ENCODE measurements around the gene CYP1A2.
A peak's percentile ranks its signal among the peaks of the same experiment; 100 is the strongest.
"Not testable (repeated sequence)": the region's sequence is repeated elsewhere in the genome, so short reads cannot be mapped to it uniquely, and the experiment has no call there.

Gene CYP1A2

DNA sequence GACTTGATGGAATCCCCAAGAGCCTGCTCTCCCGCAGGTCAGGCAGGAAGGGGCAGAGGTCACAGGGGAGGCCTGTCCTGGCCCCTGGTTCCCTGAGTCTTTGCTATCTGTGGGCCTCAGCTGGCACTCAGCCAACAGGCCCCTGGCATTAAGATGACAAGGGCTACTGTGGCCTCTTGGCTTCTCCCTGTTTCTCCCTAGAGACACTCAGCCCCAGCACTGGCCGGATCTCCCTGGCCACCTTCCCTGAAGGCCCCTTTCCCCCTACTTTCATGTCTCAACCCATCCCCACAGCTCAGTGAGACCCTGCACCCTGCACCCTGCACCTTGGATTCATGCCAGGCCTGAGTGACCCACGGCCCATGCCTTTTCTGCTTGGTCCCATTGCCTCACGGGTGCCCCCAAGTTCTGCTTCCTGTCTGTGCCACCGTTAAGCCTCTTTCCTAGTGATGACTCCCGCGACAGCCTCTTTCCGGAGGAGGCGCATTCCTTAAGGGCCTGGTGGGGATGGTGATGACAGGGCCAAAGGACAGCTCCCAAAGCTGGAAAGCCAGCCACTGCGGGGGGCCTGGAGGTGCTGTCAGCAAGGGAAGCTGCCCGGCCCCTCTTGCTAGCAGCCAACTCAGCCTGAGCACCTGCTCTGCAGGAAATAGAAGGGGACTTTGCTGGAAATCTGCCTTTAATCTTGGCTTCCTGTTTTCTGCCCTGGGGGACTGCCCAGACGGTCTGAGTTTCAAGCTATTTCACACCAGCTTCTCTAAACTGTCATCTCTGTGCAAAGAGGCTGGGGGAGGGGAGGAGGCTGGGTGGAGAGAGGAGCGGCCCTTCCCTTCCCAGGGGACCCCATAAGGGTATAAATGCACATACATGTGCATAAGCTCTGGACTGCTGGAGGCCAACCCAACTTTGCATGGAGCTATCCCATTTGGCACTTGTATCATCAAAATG lies 28.4 kb downstream of the CYP1A2 start:
- DNase-seq (ENCODE audit: low read depth in 2 of 2) = no peak

DNA sequence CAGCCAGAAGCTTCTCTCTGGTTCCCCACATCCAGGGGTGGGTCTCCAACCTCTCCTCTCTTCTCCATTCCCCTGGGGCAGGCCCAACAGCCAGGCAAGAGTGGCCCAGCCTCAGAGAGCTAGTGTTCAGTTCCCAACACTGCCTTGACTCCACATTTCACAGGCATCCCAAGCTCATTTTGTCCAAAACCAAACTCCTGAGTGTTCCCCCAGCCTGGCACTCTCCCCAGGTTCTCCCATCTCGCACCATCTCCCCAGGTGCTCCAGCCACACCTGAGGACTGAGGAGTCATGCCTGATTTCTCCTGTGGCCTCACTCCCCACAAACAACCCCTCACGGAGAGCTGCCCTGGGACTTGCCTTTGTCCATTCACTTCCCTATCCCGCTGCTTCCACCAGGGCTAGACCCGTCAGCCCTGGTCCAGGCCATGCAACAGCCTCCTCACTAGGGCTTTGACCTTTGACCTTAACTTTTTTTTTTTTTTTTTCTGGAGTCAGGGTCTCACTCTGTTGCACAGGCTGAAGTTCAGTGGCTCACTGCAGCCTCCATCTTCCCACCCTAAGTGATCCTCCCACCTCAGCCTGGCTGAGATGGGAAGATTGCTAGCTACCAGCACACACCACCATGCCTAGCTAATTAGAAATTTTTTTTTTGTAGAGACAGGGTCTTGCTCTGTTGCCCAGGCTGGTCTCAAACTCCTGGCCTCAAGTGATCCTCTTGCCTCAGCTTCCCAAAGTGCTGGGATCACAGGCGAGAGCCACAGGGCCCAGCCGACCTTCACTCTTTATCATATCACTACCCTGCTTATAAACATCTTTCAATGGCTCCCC lies 29.3 kb downstream of the CYP1A2 start:
- DNase-seq (ENCODE audit: low read depth in 2 of 2) = no peak

DNA sequence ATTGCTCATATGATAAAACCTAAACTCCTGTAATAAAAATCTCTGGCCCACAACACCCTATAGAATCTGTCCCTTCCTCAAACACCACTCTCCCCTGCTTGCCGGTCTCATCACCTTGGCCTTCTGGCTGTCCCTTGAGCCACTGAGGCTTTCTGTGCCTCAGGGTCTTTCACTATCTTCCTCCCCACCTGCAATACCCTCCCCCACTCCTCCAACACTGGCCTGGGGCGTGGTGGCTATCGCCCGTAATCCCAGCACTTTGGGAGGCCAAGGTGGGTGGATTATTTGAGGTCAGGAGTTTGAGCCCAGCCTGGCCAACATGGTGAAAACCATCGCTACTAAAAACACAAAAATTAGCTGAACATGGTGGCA lies 29.9 kb downstream of the CYP1A2 start:
- no peak for DNase-seq (ENCODE audit: low read depth in 2 of 2)

DNA sequence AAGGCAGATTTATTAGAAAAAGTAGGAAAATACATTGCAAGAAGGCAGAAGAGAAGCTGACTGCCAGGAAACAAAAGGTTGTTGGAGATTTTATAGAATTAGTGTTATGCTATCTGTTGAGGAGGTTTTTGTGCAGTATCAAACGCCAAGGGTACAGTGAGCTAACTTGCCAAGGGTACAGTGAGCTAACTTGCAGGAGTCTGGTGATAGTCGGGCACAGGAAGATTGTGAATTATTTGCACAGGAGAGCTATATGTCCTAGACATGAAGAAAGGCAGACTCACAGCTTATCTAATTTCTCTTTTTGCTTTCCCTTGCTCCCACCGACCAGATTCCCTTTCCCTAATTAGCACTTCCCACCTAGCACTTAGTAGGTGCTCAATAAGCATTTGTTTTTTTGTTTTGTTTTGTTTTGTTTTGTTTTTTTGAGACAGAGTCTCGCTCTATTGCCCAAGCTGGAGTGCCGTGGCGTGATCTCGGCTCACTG lies 30.6 kb downstream of the CYP1A2 start:
- DNase-seq (ENCODE audit: low read depth in 2 of 2) = no peak

DNA sequence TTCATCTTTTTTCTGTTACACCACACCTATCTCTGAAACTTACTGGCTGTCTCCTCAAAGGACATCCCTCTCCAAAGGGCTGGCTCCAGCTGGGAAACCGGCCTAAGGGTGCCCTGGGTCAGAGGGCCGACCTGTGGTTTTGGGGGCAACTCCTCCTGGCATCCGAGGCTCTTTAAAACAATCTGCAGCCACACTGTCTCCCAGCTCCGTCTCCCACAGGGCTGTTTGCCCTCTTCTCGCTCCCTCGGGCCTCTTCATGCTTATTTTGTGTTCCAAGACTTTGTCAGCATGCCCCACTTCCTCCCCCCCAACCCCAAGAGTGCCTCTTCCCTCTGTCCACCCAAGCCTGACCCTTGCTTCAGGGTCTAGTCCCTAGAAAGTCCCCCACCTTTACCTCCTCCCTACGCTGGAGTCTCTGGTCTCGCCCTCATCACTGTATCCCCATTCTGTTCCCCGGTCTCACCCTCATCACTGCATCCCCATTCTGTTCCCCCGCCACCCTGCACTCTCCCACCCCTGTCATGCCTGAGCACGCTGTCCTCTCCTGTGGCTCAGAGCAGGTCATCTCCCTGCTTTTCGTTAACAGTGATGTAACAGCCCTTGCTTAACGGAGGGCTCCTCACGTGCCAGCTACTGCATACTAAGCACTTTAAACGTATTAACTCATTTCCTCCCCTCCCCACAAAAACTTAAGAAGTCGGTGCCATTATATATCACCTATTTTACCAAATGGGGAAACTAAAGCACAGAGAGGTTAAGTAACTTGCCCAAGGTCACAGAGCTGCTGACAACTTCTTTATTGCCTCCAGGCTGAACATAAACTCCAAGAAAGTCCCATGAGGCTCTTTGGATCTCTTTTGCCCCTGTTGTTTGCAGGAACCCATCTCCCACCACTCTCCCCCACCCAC lies 32.1 kb downstream of the CYP1A2 start:
- no peak for DNase-seq (ENCODE audit: low read depth in 2 of 2)

DNA sequence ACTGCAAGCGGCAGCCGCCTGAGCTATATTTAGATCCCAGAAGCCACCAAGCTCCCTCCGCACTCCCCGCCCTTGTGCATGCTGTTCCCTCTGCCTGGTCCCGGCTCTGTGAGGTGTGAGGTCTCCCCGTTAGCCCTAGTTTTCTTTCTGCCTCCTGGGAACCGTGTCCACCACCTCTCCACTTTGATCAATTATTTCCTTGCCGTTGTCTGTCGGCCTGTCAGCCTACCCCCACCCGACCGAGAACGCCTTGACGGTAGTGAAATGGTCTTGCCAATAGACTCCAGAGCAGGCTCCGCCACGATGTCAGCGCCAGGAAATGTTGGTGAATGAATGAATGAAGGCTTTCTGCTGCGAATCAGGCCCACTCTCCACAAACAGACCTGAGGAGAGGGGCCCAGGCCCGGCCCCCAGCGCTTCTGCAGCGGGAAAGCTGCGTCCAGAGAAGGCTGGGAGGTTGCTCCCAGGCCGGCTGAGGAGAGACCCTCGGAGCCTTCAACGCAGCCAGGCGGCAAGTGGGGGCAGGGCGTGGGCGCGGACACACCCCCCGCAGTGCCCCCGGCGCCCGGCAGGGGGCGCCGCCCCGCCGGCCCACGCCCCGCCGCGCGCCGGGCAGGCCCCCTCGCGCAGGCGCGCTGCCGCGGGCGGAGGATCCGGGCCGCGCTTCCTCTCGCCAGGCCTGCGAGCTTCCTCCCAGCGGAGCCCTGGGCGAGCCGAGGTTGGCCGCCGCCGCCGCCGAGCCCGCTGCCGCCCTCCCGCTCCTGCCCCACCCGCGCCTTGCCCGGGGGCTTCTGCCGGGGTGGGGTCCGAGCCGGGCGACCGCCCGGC lies 33.0 kb downstream of the CYP1A2 start, which contains the start of gene CSK:
CSK (plus strand) TSS at position 650 of the 828 bp plus-strand sequence. CDS start 16,218 bp downstream, outside the sequence.
- DNase-seq (ENCODE audit: low read depth in 2 of 2) = peak; percentile 68 to 77

DNA sequence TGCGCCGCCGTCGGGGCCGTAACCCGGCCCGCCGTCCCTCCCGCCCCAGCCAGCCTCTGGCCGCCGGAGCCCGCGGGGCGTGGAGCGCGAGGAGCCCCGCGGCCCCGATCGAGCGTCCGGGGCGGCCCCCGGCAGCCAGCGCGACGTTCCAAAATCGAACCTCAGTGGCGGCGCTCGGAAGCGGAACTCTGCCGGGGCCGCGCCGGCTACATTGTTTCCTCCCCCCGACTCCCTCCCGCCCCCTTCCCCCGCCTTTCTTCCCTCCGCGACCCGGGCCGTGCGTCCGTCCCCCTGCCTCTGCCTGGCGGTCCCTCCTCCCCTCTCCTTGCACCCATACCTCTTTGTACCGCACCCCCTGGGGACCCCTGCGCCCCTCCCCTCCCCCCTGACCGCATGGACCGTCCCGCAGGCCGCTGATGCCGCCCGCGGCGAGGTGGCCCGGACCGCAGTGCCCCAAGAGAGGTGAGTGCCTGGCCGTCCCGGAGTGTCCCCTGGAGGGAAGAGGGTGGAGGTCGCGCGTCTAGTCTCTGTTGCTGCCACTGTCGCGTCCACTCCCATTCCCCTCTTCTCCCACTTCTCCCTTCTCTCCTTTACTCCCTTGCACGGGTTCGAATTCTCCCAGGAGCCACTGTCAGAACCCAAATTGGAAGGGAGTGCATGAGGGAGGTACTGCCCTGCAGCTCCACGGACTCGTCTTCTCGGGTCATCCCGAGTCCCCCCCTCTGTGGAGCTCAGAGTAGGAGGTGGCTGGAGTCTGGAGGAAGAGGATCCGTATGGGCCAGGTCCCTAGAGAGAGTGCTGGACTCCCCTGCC lies 33.8 kb downstream of the CYP1A2 start:
- peak in 1 of 2 donors; percentile 56 for DNase-seq (ENCODE audit: low read depth in 2 of 2)

DNA sequence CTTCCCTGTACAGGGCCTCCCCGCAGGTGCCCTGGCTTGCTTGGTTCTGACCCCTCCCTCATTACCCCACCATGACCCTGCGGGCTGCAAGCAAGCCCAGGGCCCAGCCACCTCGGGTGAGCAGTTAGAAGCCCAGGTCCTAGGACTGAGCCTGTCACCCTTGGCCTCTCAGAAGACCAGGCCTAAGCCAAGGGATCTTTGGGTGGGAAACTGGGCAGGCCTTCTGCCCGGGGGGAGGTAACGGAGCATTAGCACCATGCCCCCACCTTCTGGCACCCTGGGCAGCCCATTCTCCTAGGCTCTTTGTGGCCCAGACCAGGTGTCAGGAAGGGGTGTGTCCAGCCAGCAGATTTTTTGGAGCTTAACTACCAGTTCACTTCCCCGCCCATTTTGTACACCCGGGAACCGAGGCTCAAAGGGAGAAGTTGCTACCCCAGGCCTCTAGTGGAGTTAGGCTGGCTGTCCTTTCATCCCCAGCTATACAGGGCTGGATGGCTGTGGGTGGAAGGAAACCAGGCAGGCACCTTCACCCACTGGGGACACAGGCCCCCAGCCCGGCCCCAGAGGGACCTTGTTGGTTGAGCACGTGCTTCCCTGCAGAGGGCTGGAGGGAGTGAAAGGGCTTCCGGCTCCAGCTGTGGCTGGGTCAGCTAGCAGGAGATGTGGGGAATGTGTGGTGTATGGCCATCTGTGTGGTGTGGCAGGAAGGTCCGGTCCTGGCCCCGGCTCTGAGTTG lies 34.6 kb downstream of the CYP1A2 start:
- DNase-seq (ENCODE audit: low read depth in 2 of 2) = no peak

DNA sequence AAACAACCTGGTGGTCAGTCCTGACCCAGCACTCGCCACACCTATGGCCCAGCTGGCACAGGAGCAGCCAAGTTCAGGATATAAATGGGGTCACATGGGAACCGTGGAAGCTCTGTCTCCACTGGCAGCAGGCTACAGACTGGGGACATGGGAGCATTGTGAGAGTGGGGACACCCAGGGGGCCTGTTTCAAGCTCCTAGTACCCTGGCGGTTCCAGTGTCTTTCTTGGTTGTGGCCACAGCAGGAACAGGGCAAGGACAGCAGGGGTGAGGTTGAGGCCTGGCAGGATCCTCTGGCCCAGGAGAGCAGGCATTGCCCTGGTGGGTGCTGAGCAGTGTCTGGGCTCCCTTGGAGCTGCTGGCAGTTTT lies 35.1 kb downstream of the CYP1A2 start:
- DNase-seq (ENCODE audit: low read depth in 2 of 2) = no peak

DNA sequence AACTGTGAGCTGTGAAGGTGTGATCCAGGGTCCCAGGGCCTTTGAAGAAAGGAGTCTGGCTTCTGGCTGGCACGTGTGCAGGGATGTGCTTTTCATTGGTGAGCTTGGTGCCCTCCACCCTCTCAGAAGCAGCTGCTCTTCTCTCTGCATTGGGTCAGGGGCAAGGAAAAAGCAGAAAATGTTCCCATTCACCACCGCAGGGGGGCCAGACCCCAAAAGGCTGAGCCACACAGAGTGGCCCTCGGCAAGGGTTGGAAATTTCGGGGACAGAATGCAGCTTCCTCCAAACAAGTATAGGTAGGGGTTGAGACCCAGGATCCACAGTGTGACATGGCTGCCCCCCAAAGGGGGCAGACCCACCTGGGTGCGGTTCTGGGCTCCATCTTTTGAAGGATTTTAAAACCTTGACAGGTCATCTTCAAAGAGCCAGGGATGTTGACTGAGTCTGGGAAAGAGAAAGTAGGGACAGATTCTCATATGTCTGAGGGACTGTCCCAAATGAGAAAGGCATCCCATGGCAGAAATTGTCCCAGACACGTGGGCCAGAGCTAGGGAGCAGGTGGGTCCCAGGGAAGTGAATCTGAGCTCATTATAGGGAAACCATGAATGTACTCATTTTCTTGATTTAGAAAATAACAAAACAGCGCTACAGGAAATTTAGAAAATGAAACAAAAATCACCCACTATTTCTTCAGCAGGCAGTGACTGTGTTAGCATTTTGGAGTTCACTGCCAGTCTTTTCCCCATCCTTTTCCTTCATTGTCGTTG lies 36.0 kb downstream of the CYP1A2 start:
- DNase-seq (ENCODE audit: low read depth in 2 of 2) = no peak

DNA sequence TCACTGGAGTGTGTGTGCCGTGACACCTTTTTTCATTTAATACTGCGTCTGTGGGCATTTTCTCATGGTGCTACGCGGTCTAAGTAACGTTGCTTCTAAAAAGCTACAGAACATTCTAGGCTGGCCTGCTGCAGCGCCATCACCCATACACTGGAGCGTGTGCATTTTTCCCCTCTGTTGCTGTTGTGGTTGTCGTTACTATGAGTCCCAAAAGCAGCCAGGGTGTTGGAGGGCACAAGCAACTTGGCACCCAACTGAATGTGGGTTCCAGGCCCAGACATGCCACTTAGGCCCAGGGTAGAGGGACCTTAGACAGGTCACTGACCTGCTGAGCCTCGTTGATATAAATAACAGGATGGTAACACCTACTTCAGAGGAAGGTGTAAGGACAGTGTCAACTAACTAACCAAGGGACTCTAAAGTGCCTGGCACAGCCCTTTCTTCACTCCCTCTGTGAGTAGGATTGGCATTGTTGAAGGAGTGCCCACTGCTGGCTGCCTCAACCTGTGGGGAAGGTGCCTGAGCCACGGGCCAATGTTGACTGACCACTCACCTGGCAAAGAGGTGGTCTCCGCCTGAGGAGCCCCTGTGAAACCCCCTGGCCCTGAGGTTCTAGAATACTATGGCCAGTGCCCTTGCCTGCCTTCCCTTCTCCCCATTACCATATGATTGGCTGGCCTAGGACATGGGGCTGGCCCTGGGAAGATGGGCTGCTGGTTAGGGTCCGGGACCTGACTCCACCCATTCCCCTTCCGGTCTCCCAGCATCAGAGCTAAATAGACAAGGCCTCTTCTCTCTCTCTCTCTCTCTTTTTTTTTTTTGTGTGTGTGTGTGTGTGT lies 36.8 kb downstream of the CYP1A2 start:
- no peak for DNase-seq (ENCODE audit: low read depth in 2 of 2)

DNA sequence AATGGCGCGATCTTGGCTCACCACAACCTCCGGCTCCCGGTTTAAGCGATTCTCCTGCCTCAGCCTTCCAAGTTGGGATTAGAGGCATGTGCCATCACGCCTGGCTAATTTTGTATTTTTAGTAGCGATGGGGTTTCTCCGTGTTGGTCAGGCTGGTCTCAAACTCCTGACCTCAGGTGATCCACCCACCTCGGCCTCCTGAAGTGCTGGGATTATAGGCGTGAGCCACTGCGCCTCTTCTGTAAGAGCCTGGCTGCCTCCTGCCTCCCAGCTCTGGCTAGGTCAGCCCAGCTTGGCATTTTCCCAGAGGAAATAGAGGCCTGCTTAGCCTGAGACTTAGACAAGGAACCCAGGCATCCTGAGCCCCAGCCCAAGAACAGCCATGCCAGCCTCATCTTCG lies 37.4 kb downstream of the CYP1A2 start:
- DNase-seq (ENCODE audit: low read depth in 2 of 2) = not testable (repeated sequence)

DNA sequence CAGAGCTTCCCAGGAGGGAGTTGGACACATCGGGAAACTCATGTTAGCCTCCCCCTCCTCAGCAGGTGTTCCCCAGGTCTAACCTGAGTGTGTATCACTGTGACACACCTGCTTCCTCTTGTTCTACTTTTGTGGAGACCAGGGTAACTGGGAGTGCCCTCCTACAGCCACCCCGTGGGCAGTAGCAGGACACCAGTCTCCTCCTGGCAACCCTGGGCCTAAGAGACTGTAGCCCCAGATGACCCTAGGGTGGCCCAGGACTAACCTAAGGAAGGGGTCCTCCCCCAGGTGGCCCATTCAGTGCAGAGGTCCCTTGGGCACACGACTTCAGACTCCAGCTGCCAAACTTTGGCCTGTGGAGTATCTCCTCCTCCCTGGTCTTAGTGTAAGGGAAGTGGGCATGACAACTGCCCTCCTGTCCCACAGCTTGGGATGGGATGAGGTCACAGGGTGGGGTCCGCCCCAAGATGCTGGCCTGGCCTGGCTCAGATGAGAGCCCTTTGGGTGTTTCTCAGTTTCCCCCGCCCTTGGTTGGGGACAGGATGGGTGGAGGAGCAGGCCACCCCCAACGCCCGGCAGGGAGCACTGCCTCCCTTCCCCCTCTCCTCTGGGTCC lies 38.0 kb downstream of the CYP1A2 start:
- no peak for DNase-seq (ENCODE audit: low read depth in 2 of 2)

DNA sequence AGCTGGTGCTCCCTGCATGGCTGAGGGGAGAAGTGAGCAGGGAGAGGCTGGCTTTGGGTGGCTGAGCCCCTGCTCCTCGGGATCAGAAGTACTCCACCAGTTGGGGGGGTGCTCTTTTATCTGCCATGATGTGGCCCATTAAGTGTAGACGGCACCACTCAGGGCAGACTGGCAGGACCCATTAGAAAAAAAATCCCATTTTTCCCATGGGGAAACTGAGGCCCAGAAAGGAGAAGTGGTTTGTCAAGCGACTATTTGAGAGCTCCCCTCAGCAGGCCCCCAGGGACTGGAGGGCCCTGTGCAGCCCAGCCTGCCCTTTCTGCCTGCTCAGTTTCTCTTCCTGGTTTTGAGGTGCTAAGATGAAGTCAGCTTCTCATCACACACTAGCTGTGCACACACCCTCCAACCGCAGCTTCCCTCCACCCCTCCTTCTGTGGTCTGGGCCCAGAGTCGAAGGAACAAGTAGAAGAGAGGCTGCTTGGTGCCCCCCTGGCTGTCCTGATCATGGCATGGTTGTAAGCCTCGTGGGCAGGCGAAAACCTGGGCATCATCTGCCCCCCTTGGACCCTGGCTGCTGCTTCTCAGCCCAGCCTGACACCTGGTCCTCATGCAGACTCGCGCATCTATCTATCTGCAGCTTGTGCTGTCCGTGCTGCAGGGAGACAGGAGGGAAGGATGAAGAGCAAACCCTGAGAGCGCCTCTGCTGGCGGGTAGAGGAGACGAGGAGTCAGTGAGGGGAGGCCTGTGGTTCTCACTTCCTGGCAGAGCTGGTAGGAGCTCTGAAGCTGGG lies 38.8 kb downstream of the CYP1A2 start:
- DNase-seq (ENCODE audit: low read depth in 2 of 2) = peak; percentile 73 to 80

DNA sequence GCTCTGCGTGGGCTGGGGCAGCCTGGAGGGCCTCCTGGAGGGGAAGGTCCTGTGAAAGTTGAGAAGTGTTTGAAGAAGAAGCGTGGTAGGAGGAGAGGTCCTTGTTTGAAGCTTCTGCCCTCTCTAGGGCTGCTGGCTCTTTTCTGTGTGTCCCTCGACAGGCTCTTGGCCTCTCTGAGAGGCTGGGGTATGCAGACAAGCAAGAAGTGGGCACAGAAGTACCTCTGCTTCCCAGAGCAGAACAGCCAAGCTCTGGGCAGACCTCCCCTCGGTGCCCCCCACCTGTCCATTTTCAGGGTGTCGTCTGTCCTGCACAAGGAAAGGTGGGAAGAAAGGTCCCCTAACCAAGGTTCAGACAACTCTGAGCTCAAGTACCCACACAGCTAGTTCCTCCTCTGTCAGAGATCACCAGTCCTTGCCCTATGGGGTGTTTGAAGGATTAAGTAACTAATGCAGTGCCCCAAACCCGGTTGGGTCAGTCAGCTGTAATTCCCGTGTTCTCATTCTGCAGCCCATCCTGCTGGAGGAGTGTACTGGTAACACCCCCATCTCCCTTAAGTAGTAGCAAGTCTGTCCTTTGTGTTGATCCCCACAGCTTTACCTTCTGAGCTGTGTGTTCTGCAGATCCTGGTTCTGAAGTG lies 39.5 kb downstream of the CYP1A2 start:
- DNase-seq (ENCODE audit: low read depth in 2 of 2) = no peak
